Stimulated activated CD4-positive, alpha-beta T cell treated with anti-CD3 and anti-CD28 coated beads, Interleukin-15, amount 100 ng/mL, for 48 hours (primary cell): Measurements from ENCODE around the gene KCNQ5.

Experiments used
- DNase-seq, 2 donors: peaks; one replicate each; pipeline ENCODE4 v3.0.0-alpha.2; 2020; ENCODE audit warnings: low read depth in 2 of 2

KCNQ5 gene

GRCh38 chr6:72741083-72741482, 119.2 kb downstream of the KCNQ5 start:
- DNase-seq = no peak

- no peak for DNase-seq
Measured at GRCh38 chr6:72742001-72742673, 120.3 kb downstream of the KCNQ5 start.

- DNase-seq = no peak
Measured at GRCh38 chr6:72746276-72746675, 124.4 kb downstream of the KCNQ5 start.

GRCh38 chr6:72748759-72749158, 126.9 kb downstream of the KCNQ5 start:
- peak in 1 of 2 donors; percentile 1 for DNase-seq

- DNase-seq = no peak
Measured at GRCh38 chr6:72755752-72756151, 133.9 kb downstream of the KCNQ5 start.

GRCh38 chr6:72757048-72757447, 135.2 kb downstream of the KCNQ5 start:
- no peak for DNase-seq

GRCh38 chr6:72757926-72758325, 136.1 kb downstream of the KCNQ5 start:
- no peak for DNase-seq

GRCh38 chr6:72758901-72759300, 137.0 kb downstream of the KCNQ5 start:
- no peak for DNase-seq

- DNase-seq = no peak
Measured at GRCh38 chr6:72760114-72760793, 138.4 kb downstream of the KCNQ5 start.

GRCh38 chr6:72761761-72762160, 139.9 kb downstream of the KCNQ5 start:
- DNase-seq = no peak

GRCh38 chr6:72769459-72770125, 147.7 kb downstream of the KCNQ5 start:
- no peak for DNase-seq

- no peak for DNase-seq
Measured at GRCh38 chr6:72770959-72771358, 149.1 kb downstream of the KCNQ5 start.

GRCh38 chr6:72776456-72776855, 154.6 kb downstream of the KCNQ5 start:
- DNase-seq = no peak

- no peak for DNase-seq
Measured at GRCh38 chr6:72781624-72782023, 159.8 kb downstream of the KCNQ5 start.

GRCh38 chr6:72783035-72783434, 161.2 kb downstream of the KCNQ5 start:
- no peak for DNase-seq

GRCh38 chr6:72783666-72784065, 161.8 kb downstream of the KCNQ5 start:
- no peak for DNase-seq

GRCh38 chr6:72784071-72784470, 162.2 kb downstream of the KCNQ5 start:
- no peak for DNase-seq

- no peak for DNase-seq
Measured at GRCh38 chr6:72784581-72784980, 162.7 kb downstream of the KCNQ5 start.

- DNase-seq = no peak
Measured at GRCh38 chr6:72787391-72788031, 165.6 kb downstream of the KCNQ5 start.

- no peak for DNase-seq
Measured at GRCh38 chr6:72788188-72788587, 166.3 kb downstream of the KCNQ5 start.

GRCh38 chr6:72789145-72789544, 167.3 kb downstream of the KCNQ5 start:
- no peak for DNase-seq

GRCh38 chr6:72792692-72793091, 170.8 kb downstream of the KCNQ5 start:
- no peak for DNase-seq
